Measurements from ENCODE around the gene OR8G5.

- TF ChIP-seq CTCF (IDR thresholded peaks at IDR 0.05) (no peak), POLR2AphosphoS5 (IDR thresholded peaks at IDR 0.05) (no peak), POLR2A (IDR thresholded peaks at IDR 0.05) (no peak), EP300 (IDR thresholded peaks at IDR 0.05) (no peak)
Observed at GRCh38 chr11:124302347-124303125, 46.4 kb downstream of the OR8G5 start.
